ENCODE data around the gene NEXMIF. TPM values are rescaled to one million over a fixed set of nuclear protein-coding genes. Genes with fewer than 3 reads are reported as not detected.
"Not testable (repeated sequence)": the region's sequence is repeated elsewhere in the genome, so short reads cannot be mapped to it uniquely, and the experiment has no call there.

Gene NEXMIF
- 0.03 TPM for total RNA-seq

DNA sequence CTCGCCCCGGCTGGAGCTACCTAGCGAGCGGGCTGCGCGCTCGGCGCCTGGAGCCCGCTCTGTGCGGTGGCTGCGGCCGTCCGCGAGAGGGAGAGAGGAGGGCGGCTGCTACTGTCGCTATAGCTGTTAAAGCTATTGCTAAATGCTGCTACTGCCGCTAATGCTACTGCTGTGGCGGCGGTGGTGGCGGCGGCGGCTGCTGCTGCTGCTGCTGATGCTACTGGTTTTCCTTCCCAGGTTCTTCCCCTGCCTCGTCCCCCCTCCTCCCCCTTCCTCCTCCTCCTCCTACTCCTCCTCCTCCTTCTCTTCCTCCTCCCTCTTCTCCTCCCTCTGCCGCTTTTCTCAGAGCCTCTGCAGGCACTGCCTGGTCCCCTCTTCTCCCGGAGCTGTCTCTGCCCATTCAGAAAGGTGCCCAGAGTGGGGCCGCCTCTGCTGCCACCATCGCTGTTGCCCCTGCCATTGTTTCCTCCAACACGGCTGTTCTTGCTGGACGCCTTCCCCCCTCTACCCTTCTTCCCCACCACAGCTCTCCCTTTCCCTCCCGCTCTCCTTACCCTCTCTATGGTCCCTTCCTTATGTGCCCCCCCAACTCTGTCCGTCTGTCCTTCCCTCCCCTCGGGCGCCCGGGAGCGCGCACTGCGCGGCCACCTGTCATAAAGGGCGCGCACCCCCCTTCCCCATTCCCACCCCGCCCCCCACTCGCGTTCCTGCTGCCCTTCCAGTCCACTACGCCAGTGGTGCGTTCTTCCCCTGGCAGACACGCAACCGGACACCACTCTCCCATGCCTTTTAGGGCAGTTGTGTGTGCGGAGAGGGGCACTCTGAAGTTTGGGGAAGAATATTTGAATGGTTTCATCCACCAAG, at the start of gene NEXMIF:
NEXMIF (minus strand) TSS at position 228 of the 864 bp plus-strand sequence.
- DNase-seq (ENCODE audit: low spot score) = no peak

DNA sequence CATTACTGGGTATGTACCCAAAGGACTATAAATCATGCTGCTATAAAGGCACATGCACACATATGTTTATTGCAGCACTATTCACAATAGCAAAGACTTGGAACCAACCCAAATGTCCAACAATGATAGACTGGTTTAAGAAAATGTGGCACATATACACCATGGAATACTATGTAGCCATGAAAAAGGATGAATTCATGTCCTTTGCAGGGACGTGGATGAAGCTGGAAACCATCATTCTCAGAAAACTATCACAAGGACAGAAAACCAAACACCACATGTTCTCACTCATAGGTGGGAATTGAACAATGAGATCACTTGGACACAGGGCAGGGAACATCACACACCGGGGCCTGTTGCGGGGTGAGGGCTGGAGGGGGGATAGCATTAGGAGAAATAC, 36.7 kb upstream of the NEXMIF start:
- not testable (repeated sequence) for ATAC-seq; DNase-seq (ENCODE audit: low spot score)

More for the DNA sequence above, at the start of gene NEXMIF:
- ATAC-seq = peak; percentile 86

GRCh38 chrX:74949717-74950116, 24.5 kb upstream of the NEXMIF start:
- DNase-seq (ENCODE audit: low spot score) = no peak
- ATAC-seq = no peak

DNA sequence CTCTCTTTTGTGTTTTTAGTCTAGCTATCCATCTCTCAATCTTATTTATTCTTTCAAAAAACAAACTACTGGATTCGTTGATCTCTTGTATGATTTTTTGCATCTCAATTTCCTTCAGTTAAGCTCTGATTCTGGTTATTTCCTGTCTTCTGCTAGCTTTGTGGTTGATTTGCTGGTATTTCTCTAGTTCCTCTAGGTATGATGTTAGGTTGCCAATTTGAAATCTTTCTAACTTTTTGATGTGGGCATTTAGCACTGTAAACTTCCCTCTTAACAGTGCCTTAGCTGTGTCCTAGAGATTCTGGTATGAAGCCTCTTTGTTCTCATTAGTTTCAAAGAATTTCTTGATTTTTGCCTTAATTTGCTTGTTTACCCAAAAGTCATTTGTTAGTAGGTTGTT, 15.2 kb upstream of the NEXMIF start:
- no peak for ATAC-seq
- no peak for DNase-seq (ENCODE audit: low spot score)

GRCh38 chrX:74931214-74931613, 6.0 kb upstream of the NEXMIF start:
- DNase-seq (ENCODE audit: low spot score) = no peak
- ATAC-seq = no peak

GRCh38 chrX:74924449-74925224, 615 bp downstream of the NEXMIF start:
- peak; percentile 82 for ATAC-seq

GRCh38 chrX:74923942-74924448, 1.3 kb downstream of the NEXMIF start:
- no peak for DNase-seq (ENCODE audit: low spot score)

More at GRCh38 chrX:74924449-74925224, 615 bp downstream of the NEXMIF start:
- DNase-seq (ENCODE audit: low spot score) = no peak

GRCh38 chrX:74922922-74923543, 2.2 kb downstream of the NEXMIF start:
- no peak for DNase-seq (ENCODE audit: low spot score)
- ATAC-seq = no peak

More at GRCh38 chrX:74923942-74924448, 1.3 kb downstream of the NEXMIF start:
- no peak for ATAC-seq

- ATAC-seq (no peak), DNase-seq (ENCODE audit: low spot score) (no peak)
These were observed 13.8 kb downstream of the NEXMIF start for GRCh38 chrX:74911494-74911893.

GRCh38 chrX:74906417-74906816, 18.8 kb downstream of the NEXMIF start:
- ATAC-seq = no peak
- DNase-seq (ENCODE audit: low spot score) = no peak

DNA sequence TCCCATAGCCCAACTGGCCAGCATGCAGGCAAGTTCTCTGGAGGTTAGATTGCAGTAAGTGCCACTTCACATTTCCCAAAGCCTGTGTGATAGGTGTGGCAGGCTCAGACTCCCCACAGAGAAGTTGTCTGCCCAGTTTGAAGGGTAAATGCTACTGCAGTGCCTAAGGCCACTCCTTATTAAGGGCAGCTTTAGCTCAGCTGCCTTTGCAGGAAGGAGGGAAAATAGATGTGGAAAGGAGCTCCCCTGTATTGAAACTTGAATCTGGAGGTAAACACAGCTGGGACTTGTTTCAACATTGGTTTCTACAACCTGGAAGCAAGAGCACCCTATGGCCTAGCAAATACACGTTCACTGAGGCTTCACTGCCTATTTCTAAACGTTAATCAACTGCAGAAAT, 22.4 kb downstream of the NEXMIF start:
- DNase-seq (ENCODE audit: low spot score) (no peak), ATAC-seq (peak; percentile 37)

- ATAC-seq (no peak), DNase-seq (ENCODE audit: low spot score) (no peak)
These were observed 32.7 kb downstream of the NEXMIF start for GRCh38 chrX:74892561-74892960.

DNA sequence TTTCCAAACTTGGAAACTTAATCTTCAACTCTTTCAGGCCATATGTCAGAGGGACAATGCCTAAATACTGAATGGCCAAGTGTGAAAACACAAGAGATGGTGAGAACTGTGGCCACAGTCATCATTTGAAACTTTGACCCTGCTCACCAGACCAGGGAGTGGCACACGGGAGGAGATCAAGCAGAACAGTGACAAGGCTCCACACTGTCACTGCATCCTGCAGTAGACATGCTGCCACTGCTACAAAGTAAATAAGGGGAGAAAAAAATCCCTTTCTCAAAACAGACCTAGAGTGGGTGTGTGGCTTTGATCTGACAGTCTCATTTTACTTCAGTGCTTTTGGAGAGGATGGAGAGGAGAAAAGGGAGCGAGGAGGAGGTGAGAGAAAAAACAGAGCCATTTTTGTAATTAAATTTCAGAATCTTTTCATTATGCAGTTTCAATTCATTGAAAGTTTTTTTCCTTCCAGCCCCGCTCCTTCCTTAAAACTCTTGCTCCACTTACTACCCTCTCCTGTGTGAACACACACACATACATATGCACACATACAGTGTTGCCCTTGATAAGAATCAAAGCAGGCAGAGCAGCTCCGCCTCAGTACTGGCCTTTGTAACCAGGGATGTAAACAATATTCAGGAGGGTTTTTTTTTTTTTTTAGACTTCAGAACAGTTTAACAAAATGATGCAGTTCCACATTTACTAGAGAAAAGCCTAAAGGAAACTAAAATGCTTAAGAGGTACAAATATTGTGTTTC, 34.4 kb downstream of the NEXMIF start:
- DNase-seq (ENCODE audit: low spot score) = no peak

GRCh38 chrX:74882383-74882782, 42.9 kb downstream of the NEXMIF start:
- ATAC-seq; DNase-seq (ENCODE audit: low spot score): not testable (repeated sequence)

More for the DNA sequence above, 34.4 kb downstream of the NEXMIF start:
- ATAC-seq = no peak

- ATAC-seq (no peak), DNase-seq (ENCODE audit: low spot score) (no peak)
These were observed 59.5 kb downstream of the NEXMIF start for GRCh38 chrX:74865725-74866124.

GRCh38 chrX:74853255-74853654, 72.0 kb downstream of the NEXMIF start:
- no peak for ATAC-seq
- DNase-seq (ENCODE audit: low spot score) = no peak

DNA sequence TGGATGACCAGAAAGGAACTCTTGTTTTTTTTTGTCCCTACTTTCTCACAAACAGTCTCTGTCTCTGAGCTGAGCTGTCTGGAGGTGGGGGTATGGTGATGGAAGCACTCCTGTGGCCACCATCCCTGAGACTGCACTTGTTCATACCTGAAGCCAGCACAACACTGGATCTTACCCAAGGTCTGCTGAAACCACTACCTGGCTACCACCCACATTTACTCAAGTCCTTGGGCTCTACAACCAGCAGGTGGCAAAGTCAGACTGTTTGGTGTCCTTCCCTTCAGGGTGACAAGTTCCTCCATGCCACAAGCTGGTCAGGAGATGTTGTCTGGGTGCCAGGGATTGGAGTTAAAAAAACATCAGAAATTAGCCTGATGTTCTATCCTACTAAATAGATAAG, 89.7 kb downstream of the NEXMIF start:
- ATAC-seq (no peak), DNase-seq (ENCODE audit: low spot score) (no peak)

- ATAC-seq; DNase-seq (ENCODE audit: low spot score): not testable (repeated sequence)
These were observed 105.5 kb downstream of the NEXMIF start for GRCh38 chrX:74819797-74820196.

- no peak for DNase-seq (ENCODE audit: low spot score)
- no peak for ATAC-seq
These were observed 110.6 kb downstream of the NEXMIF start for GRCh38 chrX:74814681-74815080.

- DNase-seq (ENCODE audit: low spot score) (no peak), ATAC-seq (no peak)
These were observed 120.7 kb downstream of the NEXMIF start for GRCh38 chrX:74804574-74804973.
